Prostate gland (tissue), 2 donors: ENCODE data around the gene SUSD3. TPM values are rescaled to one million over a fixed set of nuclear protein-coding genes. Genes with fewer than 3 reads are reported as not detected.

Source experiments
- DNase-seq: peaks from one replicate; pipeline ENCODE4 v3.0.0-alpha.2; 2019; ENCODE audit warnings: low spot score
- H3K27ac ChIP-seq, 2 donors: fragments of 200-600 bp; sonication (generic); 2 replicates each; pipeline ENCODE4 v1.5.1; 2017 to 2019
- H3K27me3 ChIP-seq: fragments of 200-600 bp; sonication (generic); replicated peaks from 2 replicates; pipeline ENCODE4 v1.5.1; 2019; ENCODE audit not compliant: insufficient read depth
- H3K36me3 ChIP-seq, 2 donors: fragments of 200-600 bp; sonication (generic); 1 replicate in 1 of 2; 2 replicates in 1 of 2; pipeline versions ENCODE4 v1.5.1 to v1.8.1; 2017 to 2019
- H3K4me1 ChIP-seq: fragments of 200-600 bp; sonication (generic); replicated peaks from 2 replicates; pipeline ENCODE4 v1.5.1; 2019
- H3K4me3 ChIP-seq, 2 donors: fragments of 200-600 bp; sonication (generic); 2 replicates each; pipeline ENCODE4 v1.5.1; 2017 to 2019
- H3K9me3 ChIP-seq: fragments of 200-600 bp; sonication (generic); 2 replicates; pipeline ENCODE4 v1.5.1; 2017
- POLR2A ChIP-seq: fragments of 450-650 bp; IDR thresholded peaks from one replicate; pipeline ENCODE4 v1.6.1; 2016; ENCODE audit warnings: antibody characterized with exemption, mild to moderate bottlenecking
- POLR2AphosphoS5 ChIP-seq: sonication (generic); formaldehyde crosslinking; IDR thresholded peaks from one replicate; pipeline ENCODE4 v1.6.1; 2017; ENCODE audit warnings: antibody characterized with exemption
- WGBS: methylation state at CpG from one replicate; pipeline ENCODE4 v1.1.5; 2018; 5-methylcytosine and 5-hydroxymethylcytosine counted together
- intact Hi-C: fragments of 100-400 bp; cut with DNase I; formaldehyde crosslinking; loops from one replicate; pipeline ENCODE4 v1.14.2; 2022
- total RNA-seq, 2 donors: library from RNA; depleted of rRNA; stranded (reverse); fragments of >200 nt; gene quantifications; one replicate each; pipeline ENCODE4 v1.1.0, GENCODE V29; 2016
- TF ChIP-seq, protein P1 (sequence below), 4 experiments: fragments of 200-600 bp in 2 of 4; fragments of 450-650 bp in 2 of 4; sonication (generic) in 2 of 4; IDR thresholded peaks; 1 replicate in 3 of 4; 2 replicates in 1 of 4; pipeline ENCODE4 v1.5.1; 2016 to 2019; ENCODE audit warnings: antibody characterized with exemption in 4 of 4, mild to moderate bottlenecking in 2 of 4, moderate library complexity in 2 of 4

SUSD3 gene
- total RNA-seq, 2 donors from 2014 or later: 2.2 to 471 TPM

- Histone ChIP-seq H3K27me3 (no peaks in the 10 kb centered on the region), H3K9me3 (no peaks in the 10 kb centered on the region), H3K4me1 (no peaks in the 10 kb centered on the region), H3K27ac (no peak overlapping the region), H3K4me3 (no peak overlapping the region), H3K36me3 (no peaks in the 10 kb centered on the region)
- 94% methylated on average over 11 of the region's 11 CpGs for WGBS
- no peak for TF ChIP-seq POLR2A
- TF ChIP-seq, protein P1, sequence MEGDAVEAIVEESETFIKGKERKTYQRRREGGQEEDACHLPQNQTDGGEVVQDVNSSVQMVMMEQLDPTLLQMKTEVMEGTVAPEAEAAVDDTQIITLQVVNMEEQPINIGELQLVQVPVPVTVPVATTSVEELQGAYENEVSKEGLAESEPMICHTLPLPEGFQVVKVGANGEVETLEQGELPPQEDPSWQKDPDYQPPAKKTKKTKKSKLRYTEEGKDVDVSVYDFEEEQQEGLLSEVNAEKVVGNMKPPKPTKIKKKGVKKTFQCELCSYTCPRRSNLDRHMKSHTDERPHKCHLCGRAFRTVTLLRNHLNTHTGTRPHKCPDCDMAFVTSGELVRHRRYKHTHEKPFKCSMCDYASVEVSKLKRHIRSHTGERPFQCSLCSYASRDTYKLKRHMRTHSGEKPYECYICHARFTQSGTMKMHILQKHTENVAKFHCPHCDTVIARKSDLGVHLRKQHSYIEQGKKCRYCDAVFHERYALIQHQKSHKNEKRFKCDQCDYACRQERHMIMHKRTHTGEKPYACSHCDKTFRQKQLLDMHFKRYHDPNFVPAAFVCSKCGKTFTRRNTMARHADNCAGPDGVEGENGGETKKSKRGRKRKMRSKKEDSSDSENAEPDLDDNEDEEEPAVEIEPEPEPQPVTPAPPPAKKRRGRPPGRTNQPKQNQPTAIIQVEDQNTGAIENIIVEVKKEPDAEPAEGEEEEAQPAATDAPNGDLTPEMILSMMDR (IDR thresholded peaks at IDR 0.05): no peak
- TF ChIP-seq POLR2AphosphoS5: no peak
- no peak for DNase-seq
- intact Hi-C loops: no loop called here
Measured at GRCh38 chr9:93024986-93025630, 33.4 kb upstream of the SUSD3 start.

- 96% methylated on average over 3 of the region's 8 CpGs for WGBS
Measured at GRCh38 chr9:93025736-93026135, 32.8 kb upstream of the SUSD3 start.

GRCh38 chr9:93026640-93027039 is 31.9 kb upstream of the SUSD3 start:
- Histone ChIP-seq H3K9me3 (no peaks in the 10 kb centered on the region), H3K4me3 (no peak overlapping the region), H3K4me1 (no peaks in the 10 kb centered on the region), H3K27me3 (no peaks in the 10 kb centered on the region), H3K27ac (no peak overlapping the region), H3K36me3 (no peaks in the 10 kb centered on the region)
- no peak for DNase-seq
- TF ChIP-seq POLR2A (no peak), POLR2AphosphoS5 (no peak)
- TF ChIP-seq, protein P1 (IDR thresholded peaks at IDR 0.05): no peak
- intact Hi-C loops: no loop called here
- 91% methylated on average over 7 of the region's 7 CpGs for WGBS

More at GRCh38 chr9:93025736-93026135, 32.8 kb upstream of the SUSD3 start:
- Histone ChIP-seq H3K36me3 (no peaks in the 10 kb centered on the region), H3K9me3 (no peaks in the 10 kb centered on the region), H3K4me1 (no peaks in the 10 kb centered on the region), H3K27me3 (no peaks in the 10 kb centered on the region), H3K27ac (no peak overlapping the region), H3K4me3 (no peak overlapping the region)
- DNase-seq: no peak
- intact Hi-C loops: no loop called here
- TF ChIP-seq POLR2AphosphoS5 (no peak), POLR2A (no peak)
- TF ChIP-seq, protein P1 (IDR thresholded peaks at IDR 0.05): no peak

DNA sequence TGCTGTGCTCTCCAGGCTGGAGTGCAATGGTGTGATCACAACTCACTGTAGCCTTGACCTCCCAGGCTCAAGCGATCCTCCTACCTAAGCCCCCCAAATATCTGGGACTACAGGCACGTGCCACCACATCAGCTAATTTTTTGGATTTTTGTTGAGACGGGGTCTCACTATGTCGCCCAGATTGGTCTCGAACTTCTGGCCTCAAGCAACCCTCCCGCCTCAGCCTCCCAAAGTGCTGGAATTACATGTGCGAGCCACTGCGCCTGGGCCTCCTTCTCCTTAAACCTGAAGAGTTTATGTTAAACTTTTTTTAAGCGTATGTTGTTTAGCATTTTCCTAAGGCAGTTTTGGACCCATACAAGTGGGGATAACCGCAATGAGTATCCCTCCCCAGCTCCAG is 30.8 kb upstream of the SUSD3 start:
- WGBS: 94% methylated on average over 10 of the region's 10 CpGs
- H3K27ac ChIP-seq: no peak overlapping the region
- intact Hi-C loops: no loop called here
- no peaks in the 10 kb centered on the region for H3K27me3 ChIP-seq
- H3K36me3 ChIP-seq: no peaks in the 10 kb centered on the region
- no peaks in the 10 kb centered on the region for H3K4me1 ChIP-seq
- TF ChIP-seq POLR2A (no peak), POLR2AphosphoS5 (no peak)
- TF ChIP-seq, protein P1 (IDR thresholded peaks at IDR 0.05): no peak
- DNase-seq: no peak
- no peaks in the 10 kb centered on the region for H3K9me3 ChIP-seq
- no peak overlapping the region for H3K4me3 ChIP-seq

DNA sequence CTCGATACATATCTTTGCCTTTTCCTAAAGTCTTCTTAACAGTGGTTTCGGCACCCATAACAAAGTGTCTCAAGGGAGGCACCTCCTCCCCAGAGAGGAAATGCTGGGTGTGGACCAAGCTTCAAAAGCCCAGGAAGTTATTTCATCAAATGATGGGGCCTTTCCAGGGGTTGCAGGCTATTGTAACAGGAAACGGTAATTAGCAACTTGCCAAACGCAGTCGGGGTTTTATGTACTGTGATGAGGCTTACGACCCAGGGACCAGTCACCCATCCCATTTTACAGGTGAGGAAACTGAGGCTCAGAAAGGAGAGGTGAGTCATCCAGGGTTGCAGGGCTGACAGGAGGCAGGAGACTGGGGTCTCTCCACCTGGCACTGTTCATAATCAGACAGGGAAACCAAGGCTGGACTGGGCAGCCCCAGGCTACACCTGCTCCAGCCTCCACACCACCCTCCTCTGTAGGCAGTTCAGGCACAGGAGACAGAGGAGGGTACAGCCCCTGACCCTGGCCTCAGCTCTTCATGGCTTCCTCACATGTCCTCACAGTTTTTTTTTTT is 30.0 kb upstream of the SUSD3 start:
- Histone ChIP-seq H3K9me3 (no peaks in the 10 kb centered on the region), H3K4me3 (no peak overlapping the region), H3K27me3 (no peaks in the 10 kb centered on the region), H3K36me3 (no peaks in the 10 kb centered on the region), H3K27ac (no peak overlapping the region), H3K4me1 (no peaks in the 10 kb centered on the region)
- no peak for TF ChIP-seq POLR2AphosphoS5
- TF ChIP-seq POLR2A: no peak
- TF ChIP-seq, protein P1 (IDR thresholded peaks at IDR 0.05): no peak
- intact Hi-C loops: no loop called here
- 47% methylated on average over 6 of the region's 6 CpGs for WGBS
- DNase-seq: no peak
